ENCODE data around the gene TMEM178A. TPM values are rescaled to one million over a fixed set of nuclear protein-coding genes. Genes with fewer than 3 reads are reported as not detected.

Gene TMEM178A
- polyA plus RNA-seq, 1 donor from 2014 or later: 31.8 TPM

- TF ChIP-seq RAD21 (conservative IDR thresholded peaks at IDR 0.05): no peak
- Histone ChIP-seq H3K27ac (ENCODE audit: low read length) (no peak overlapping the region), H3K27me3 (ENCODE audit: insufficient read depth, low read depth, low read length) (no peaks in the 10 kb centered on the region), H2AFZ (ENCODE audit: low read depth, low read length) (no peak overlapping the region), H3K4me2 (ENCODE audit: low read length) (no peak overlapping the region), H3K9me2 (ENCODE audit: insufficient read depth, low read length) (no peaks in the 10 kb centered on the region), H3K79me2 (replicated peaks; ENCODE audit: insufficient read depth, low read length) (no peaks in the 10 kb centered on the region), H3K9ac (ENCODE audit: low read length) (no peak overlapping the region), H4K20me1 (ENCODE audit: insufficient read depth) (no peaks in the 10 kb centered on the region), H3K36me3 (ENCODE audit: insufficient read depth, low read length) (no peaks in the 10 kb centered on the region), H3F3A (ENCODE audit: insufficient read depth, low read length, poor library complexity, severe bottlenecking) (no peaks in the 10 kb centered on the region), H3K4me3 (ENCODE audit: low read length) (no peak overlapping the region), H3K9me3 (ENCODE audit: low read length) (no peaks in the 10 kb centered on the region)
These were observed 47.0 kb upstream of the TMEM178A start for GRCh38 chr2:39618736-39619135.

GRCh38 chr2:39620067-39620466, 45.6 kb upstream of the TMEM178A start:
- Histone ChIP-seq H3K36me3 (ENCODE audit: insufficient read depth, low read length) (no peaks in the 10 kb centered on the region), H3K9me3 (ENCODE audit: low read length) (no peaks in the 10 kb centered on the region), H3K4me2 (ENCODE audit: low read length) (no peak overlapping the region), H3K27ac (ENCODE audit: low read length) (no peak overlapping the region), H4K20me1 (ENCODE audit: insufficient read depth) (no peaks in the 10 kb centered on the region), H2AFZ (ENCODE audit: low read depth, low read length) (no peak overlapping the region), H3K4me3 (ENCODE audit: low read length) (no peak overlapping the region), H3K27me3 (ENCODE audit: insufficient read depth, low read depth, low read length) (no peaks in the 10 kb centered on the region), H3F3A (ENCODE audit: insufficient read depth, low read length, poor library complexity, severe bottlenecking) (no peaks in the 10 kb centered on the region), H3K9me2 (ENCODE audit: insufficient read depth, low read length) (no peaks in the 10 kb centered on the region), H3K9ac (ENCODE audit: low read length) (no peak overlapping the region), H3K79me2 (replicated peaks; ENCODE audit: insufficient read depth, low read length) (no peaks in the 10 kb centered on the region)
- TF ChIP-seq REST (IDR thresholded peaks at IDR 0.05; ENCODE audit: borderline replicate concordance) (no peak), TAF1 (IDR thresholded peaks at IDR 0.05; ENCODE audit: low read depth) (no peak), POLR2AphosphoS5 (IDR thresholded peaks at IDR 0.05) (no peak), RAD21 (conservative IDR thresholded peaks at IDR 0.05) (no peak), MXI1 (conservative IDR thresholded peaks at IDR 0.05; ENCODE audit: poor library complexity, severe bottlenecking) (no peak), SMC3 (conservative IDR thresholded peaks at IDR 0.05; ENCODE audit: poor library complexity) (no peak), EP300 (conservative IDR thresholded peaks at IDR 0.05; ENCODE audit: poor library complexity, severe bottlenecking) (no peak), CTCF (IDR thresholded peaks at IDR 0.05; ENCODE audit: poor library complexity, severe bottlenecking) (no peak), EZH2 (IDR thresholded peaks at IDR 0.05; ENCODE audit: borderline replicate concordance, insufficient read depth, low read length, poor library complexity, severe bottlenecking) (no peak)

GRCh38 chr2:39621596-39621995, 44.1 kb upstream of the TMEM178A start:
- Histone ChIP-seq H3K4me2 (ENCODE audit: low read length) (no peak overlapping the region), H3K4me3 (ENCODE audit: low read length) (no peak overlapping the region), H3K27me3 (ENCODE audit: insufficient read depth, low read depth, low read length) (no peaks in the 10 kb centered on the region)

More at GRCh38 chr2:39621596-39621995, 44.1 kb upstream of the TMEM178A start:
- H3K79me2 ChIP-seq (replicated peaks; ENCODE audit: insufficient read depth, low read length): no peaks in the 10 kb centered on the region
- H3K27ac ChIP-seq (ENCODE audit: low read length): no peak overlapping the region
- H3K9me2 ChIP-seq (ENCODE audit: insufficient read depth, low read length): no peaks in the 10 kb centered on the region
- no peak overlapping the region for H3K9ac ChIP-seq (ENCODE audit: low read length)
- no peaks in the 10 kb centered on the region for H3K9me3 ChIP-seq (ENCODE audit: low read length)
- TF ChIP-seq POLR2AphosphoS5 (IDR thresholded peaks at IDR 0.05): no peak
- no peak for TF ChIP-seq EP300 (conservative IDR thresholded peaks at IDR 0.05; ENCODE audit: poor library complexity, severe bottlenecking)
- no peak for TF ChIP-seq MXI1 (conservative IDR thresholded peaks at IDR 0.05; ENCODE audit: poor library complexity, severe bottlenecking)
- TF ChIP-seq TAF1 (IDR thresholded peaks at IDR 0.05; ENCODE audit: low read depth): no peak
- TF ChIP-seq REST (IDR thresholded peaks at IDR 0.05; ENCODE audit: borderline replicate concordance): no peak
- no peak for TF ChIP-seq CTCF (IDR thresholded peaks at IDR 0.05; ENCODE audit: poor library complexity, severe bottlenecking)
- no peak for TF ChIP-seq RAD21 (conservative IDR thresholded peaks at IDR 0.05)
- TF ChIP-seq SMC3 (conservative IDR thresholded peaks at IDR 0.05; ENCODE audit: poor library complexity): no peak
- no peak for TF ChIP-seq EZH2 (IDR thresholded peaks at IDR 0.05; ENCODE audit: borderline replicate concordance, insufficient read depth, low read length, poor library complexity, severe bottlenecking)
- no peak overlapping the region for H2AFZ ChIP-seq (ENCODE audit: low read depth, low read length)
- H3K36me3 ChIP-seq (ENCODE audit: insufficient read depth, low read length): no peaks in the 10 kb centered on the region
- no peaks in the 10 kb centered on the region for H3F3A ChIP-seq (ENCODE audit: insufficient read depth, low read length, poor library complexity, severe bottlenecking)
- no peaks in the 10 kb centered on the region for H4K20me1 ChIP-seq (ENCODE audit: insufficient read depth)
